ENCODE data around the gene AAK1. TPM values are rescaled to one million over a fixed set of nuclear protein-coding genes. Genes with fewer than 3 reads are reported as not detected.

Gene AAK1
- total and polyA plus RNA-seq, 2 of the 13 experiments (the other 11 are each of a cell fraction or from before 2014, with no cell fraction given): 9.8 to 10.3 TPM

- Histone ChIP-seq H3K9ac (ENCODE audit: insufficient read depth, low read depth, low read length) (no peak overlapping the region), H3K79me2 (ENCODE audit: insufficient read depth, low read length) (no peaks in the 10 kb centered on the region), H4K20me1 (ENCODE audit: insufficient read depth, low read length) (no peaks in the 10 kb centered on the region), H3K36me3 (replicated peaks in 1 of 2; ENCODE audit: control insufficient read depth in 1 of 2, insufficient read depth in 2 of 2, low read length in 2 of 2) (no peaks in the 10 kb centered on the region), H2AFZ (ENCODE audit: low read length) (no peak overlapping the region), H3K4me3 (replicated peaks in 1 of 3; ENCODE audit: insufficient read depth in 1 of 3, low read depth in 2 of 3, low read length in 3 of 3) (no peak overlapping the region), H3K27me3 (ENCODE audit: control insufficient read depth in 1 of 2, insufficient read depth in 2 of 2, low read length in 2 of 2) (no peaks in the 10 kb centered on the region), H3K4me2 (ENCODE audit: low read depth, low read length) (no peak overlapping the region), H3K9me3 (ENCODE audit: low read length) (no peaks in the 10 kb centered on the region), H3K27ac (ENCODE audit: extremely low read length, insufficient read depth, low read length) (no peak overlapping the region), H3K4me1 (ENCODE audit: insufficient read depth, low read length) (0 out of 2 replicates have a peak, but pooled peaks cover 9% of the 10 kb centered on the region)
- DNase-seq (ENCODE audit: low spot score) (no peak), FAIRE-seq (no peak), ATAC-seq (no peak)
- ChIA-PET POLR2A (no interaction called here), CTCF (ENCODE audit: low intra/inter-chr PET ratio, low total read pairs) (no interaction called here)
- BruUV-seq (replicated peaks): no TSS peak
- in situ Hi-C loops (cut with HindIII; ENCODE audit: extremely low pct_ligation_motif_present, low pct_unique_long_range_greater_than_20kb): no loop called here
- intact Hi-C loops (cut with micrococcal nuclease; ENCODE audit: unreplicated experiment): no loop called here
- WGBS (ENCODE audit: low lambda C conversion rate): 75% methylated on average over 7 of the region's 7 CpGs
- TF ChIP-seq ZNF275 (CRISPR knock-in tag; IDR thresholded peaks at IDR 0.05; ENCODE audit: borderline replicate concordance) (no peak), ZNF121 (CRISPR knock-in tag; IDR thresholded peaks at IDR 0.05) (peak; percentile 62; the same call in 1 of the 2 replicates), HOXA7 (CRISPR knock-in tag; IDR thresholded peaks at IDR 0.05) (no peak)
These were observed 187.4 kb downstream of the AAK1 start for GRCh38 chr2:69456154-69456553.

GRCh38 chr2:69454976-69455375, 188.6 kb downstream of the AAK1 start:
- no peak for FAIRE-seq
- in situ Hi-C loops (cut with HindIII; ENCODE audit: extremely low pct_ligation_motif_present, low pct_unique_long_range_greater_than_20kb): no loop called here
- Histone ChIP-seq H3K79me2 (ENCODE audit: insufficient read depth, low read length) (no peaks in the 10 kb centered on the region), H3K4me2 (ENCODE audit: low read depth, low read length) (no peak overlapping the region), H3K9ac (ENCODE audit: insufficient read depth, low read depth, low read length) (no peak overlapping the region), H3K9me3 (ENCODE audit: low read length) (no peaks in the 10 kb centered on the region), H3K4me1 (ENCODE audit: insufficient read depth, low read length) (0 out of 2 replicates have a peak, but pooled peaks cover 9% of the 10 kb centered on the region), H3K27ac (ENCODE audit: extremely low read length, insufficient read depth, low read length) (no peak overlapping the region), H3K36me3 (replicated peaks in 1 of 2; ENCODE audit: control insufficient read depth in 1 of 2, insufficient read depth in 2 of 2, low read length in 2 of 2) (no peaks in the 10 kb centered on the region), H3K4me3 (replicated peaks in 1 of 3; ENCODE audit: insufficient read depth in 1 of 3, low read depth in 2 of 3, low read length in 3 of 3) (no peak overlapping the region), H2AFZ (ENCODE audit: low read length) (no peak overlapping the region), H3K27me3 (ENCODE audit: control insufficient read depth in 1 of 2, insufficient read depth in 2 of 2, low read length in 2 of 2) (no peaks in the 10 kb centered on the region), H4K20me1 (ENCODE audit: insufficient read depth, low read length) (no peaks in the 10 kb centered on the region)
- POLR2A ChIA-PET: interaction anchor here (2.5 kb wide), 1 partner anchor 18 kb away, joined by 10 read pairs; the partner anchor contains the start of gene NFU1
- intact Hi-C loops (cut with micrococcal nuclease; ENCODE audit: unreplicated experiment): no loop called here
- no peak for DNase-seq (ENCODE audit: low spot score)
- WGBS (ENCODE audit: low lambda C conversion rate): 85% methylated on average over 2 of the region's 2 CpGs
- CTCF ChIA-PET (ENCODE audit: low intra/inter-chr PET ratio, low total read pairs): no interaction called here
- no peak for ATAC-seq
- BruUV-seq (replicated peaks): no TSS peak
- TF ChIP-seq ZSCAN21 (CRISPR knock-in tag; IDR thresholded peaks at IDR 0.05; ENCODE audit: borderline replicate concordance) (no peak), EHMT2 (IDR thresholded peaks at IDR 0.05; ENCODE audit: borderline replicate concordance, low read depth, low read length) (no peak)
